ENCODE results near the gene CARS2. TPM values are rescaled to one million over a fixed set of nuclear protein-coding genes. Genes with fewer than 3 reads are reported as not detected.

Gene CARS2
- total RNA-seq, 4 donors from 2014 or later = 50.6 to 123 (median 97.7) TPM

- DNase-seq = no peak
- Histone ChIP-seq H3K27ac (peak overlapping the region in 1 of 4 donors; percentile 75), H3K4me1 (peaks cover 0 to 34% (median 0%) of the 10 kb centered on the region in 4 donors), H3K27me3 (no peaks in the 10 kb centered on the region), H3K36me3 (peaks cover 0 to 60% (median 0%) of the 10 kb centered on the region in 3 donors), H3K4me3 (no peak overlapping the region), H3K9me3 (no peaks in the 10 kb centered on the region)
- TF ChIP-seq POLR2A (IDR thresholded peaks at IDR 0.05) = no peak
- TF ChIP-seq, protein P1, sequence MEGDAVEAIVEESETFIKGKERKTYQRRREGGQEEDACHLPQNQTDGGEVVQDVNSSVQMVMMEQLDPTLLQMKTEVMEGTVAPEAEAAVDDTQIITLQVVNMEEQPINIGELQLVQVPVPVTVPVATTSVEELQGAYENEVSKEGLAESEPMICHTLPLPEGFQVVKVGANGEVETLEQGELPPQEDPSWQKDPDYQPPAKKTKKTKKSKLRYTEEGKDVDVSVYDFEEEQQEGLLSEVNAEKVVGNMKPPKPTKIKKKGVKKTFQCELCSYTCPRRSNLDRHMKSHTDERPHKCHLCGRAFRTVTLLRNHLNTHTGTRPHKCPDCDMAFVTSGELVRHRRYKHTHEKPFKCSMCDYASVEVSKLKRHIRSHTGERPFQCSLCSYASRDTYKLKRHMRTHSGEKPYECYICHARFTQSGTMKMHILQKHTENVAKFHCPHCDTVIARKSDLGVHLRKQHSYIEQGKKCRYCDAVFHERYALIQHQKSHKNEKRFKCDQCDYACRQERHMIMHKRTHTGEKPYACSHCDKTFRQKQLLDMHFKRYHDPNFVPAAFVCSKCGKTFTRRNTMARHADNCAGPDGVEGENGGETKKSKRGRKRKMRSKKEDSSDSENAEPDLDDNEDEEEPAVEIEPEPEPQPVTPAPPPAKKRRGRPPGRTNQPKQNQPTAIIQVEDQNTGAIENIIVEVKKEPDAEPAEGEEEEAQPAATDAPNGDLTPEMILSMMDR (IDR thresholded peaks at IDR 0.05) = no peak
Observed at GRCh38 chr13:110629735-110630134, 76.2 kb downstream of the CARS2 start.

DNA sequence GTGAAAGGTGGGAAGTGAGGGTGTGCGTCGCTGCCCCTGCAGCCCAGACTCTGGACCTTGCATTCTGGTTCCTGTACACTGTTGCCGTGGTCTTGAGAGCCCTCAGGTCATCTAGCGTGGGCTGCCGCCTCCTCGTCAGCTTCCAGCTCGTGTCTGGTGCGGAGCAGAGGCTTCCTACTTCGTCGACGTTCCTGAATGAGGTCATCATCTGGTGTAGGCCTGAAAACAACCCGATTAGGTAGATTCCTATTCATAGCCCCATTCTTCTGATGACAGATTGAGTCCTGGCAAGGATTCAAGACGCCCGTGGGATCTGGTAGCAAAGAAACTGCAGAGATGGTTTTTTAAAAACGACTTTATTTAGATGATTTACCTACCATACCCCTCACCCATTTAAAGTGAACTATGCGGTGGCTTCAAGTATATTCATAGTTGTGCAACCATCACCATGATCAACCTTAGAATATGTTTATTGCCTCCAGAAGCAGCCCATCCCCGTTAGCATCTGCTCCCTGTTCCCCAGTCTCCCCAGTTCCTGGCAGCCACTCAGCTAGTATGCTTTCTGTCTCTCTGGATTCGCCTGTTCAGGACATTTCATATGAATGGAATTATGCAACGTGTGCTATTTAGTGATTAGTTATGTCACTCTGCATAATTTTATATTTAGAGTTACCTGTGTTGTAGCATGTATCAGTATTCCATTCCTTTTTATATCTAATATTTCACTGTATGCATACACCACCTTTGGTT lies 76.8 kb downstream of the CARS2 start:
- no peak for DNase-seq
- Histone ChIP-seq H3K27ac (peak overlapping the region in 1 of 4 donors; percentile 75), H3K4me3 (no peak overlapping the region), H3K27me3 (no peaks in the 10 kb centered on the region), H3K36me3 (peaks cover 0 to 59% (median 0%) of the 10 kb centered on the region in 3 donors), H3K9me3 (no peaks in the 10 kb centered on the region), H3K4me1 (peaks cover 0 to 34% (median 0%) of the 10 kb centered on the region in 4 donors)
- TF ChIP-seq POLR2A (IDR thresholded peaks at IDR 0.05) = no peak

GRCh38 chr13:110628477-110628793 lies 77.5 kb downstream of the CARS2 start:
- DNase-seq = no peak
- H3K36me3 ChIP-seq = peaks cover 0 to 60% (median 0%) of the 10 kb centered on the region in 3 donors
- H3K4me1 ChIP-seq = peaks cover 0 to 34% (median 0%) of the 10 kb centered on the region in 4 donors
- no peaks in the 10 kb centered on the region for H3K9me3 ChIP-seq
- peak overlapping the region in 1 of 4 donors; percentile 75 for H3K27ac ChIP-seq
- no peak overlapping the region for H3K4me3 ChIP-seq
- no peaks in the 10 kb centered on the region for H3K27me3 ChIP-seq
- no peak for TF ChIP-seq POLR2A (IDR thresholded peaks at IDR 0.05)
- TF ChIP-seq, protein P1 (IDR thresholded peaks at IDR 0.05) = no peak

DNA sequence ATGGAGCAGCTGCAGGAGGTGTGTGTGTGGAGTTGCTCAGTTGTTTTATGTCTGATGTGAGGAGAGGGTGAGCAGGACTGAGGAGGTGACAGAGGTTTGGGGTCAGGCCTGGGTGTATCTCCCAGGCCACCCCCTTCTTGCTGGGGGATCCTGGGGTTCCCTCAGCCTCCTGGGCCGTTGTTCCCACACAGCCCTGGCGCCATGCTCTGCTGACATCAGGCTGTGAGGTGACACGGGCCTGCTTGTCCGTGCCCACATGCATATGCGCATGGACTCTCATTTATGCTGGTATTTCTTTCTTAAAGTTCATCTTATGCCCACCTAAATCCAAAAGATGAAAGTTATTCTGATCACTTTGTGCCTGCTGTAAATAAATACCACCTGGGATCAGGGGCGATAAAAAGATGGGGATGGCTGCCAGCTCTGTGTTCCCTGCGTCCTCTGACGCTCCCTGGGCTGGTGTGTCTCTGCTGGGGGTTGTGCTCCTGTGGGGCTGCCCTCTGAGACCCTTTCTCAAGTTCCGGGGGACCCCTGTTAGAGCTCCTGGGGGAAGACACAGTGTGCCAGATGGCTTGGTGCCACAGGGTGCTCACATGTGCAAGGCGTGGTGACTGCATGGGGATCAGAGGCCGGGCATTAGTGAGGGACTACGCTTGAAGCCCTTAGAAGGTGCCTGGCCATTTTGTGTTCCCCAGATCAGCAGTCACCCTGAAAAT lies 78.0 kb downstream of the CARS2 start:
- H3K27ac ChIP-seq = peak overlapping the region in 1 of 4 donors; percentile 75
- peaks cover 0 to 64% (median 0%) of the 10 kb centered on the region in 3 donors for H3K36me3 ChIP-seq
- TF ChIP-seq, protein P1 (IDR thresholded peaks at IDR 0.05) = no peak
- TF ChIP-seq POLR2A (IDR thresholded peaks at IDR 0.05) = no peak
- no peak for DNase-seq
- H3K9me3 ChIP-seq = no peaks in the 10 kb centered on the region
- peaks cover 0 to 34% (median 0%) of the 10 kb centered on the region in 4 donors for H3K4me1 ChIP-seq
- H3K4me3 ChIP-seq = no peak overlapping the region
- no peaks in the 10 kb centered on the region for H3K27me3 ChIP-seq

- no peak for DNase-seq
- Histone ChIP-seq H3K4me3 (no peak overlapping the region), H3K4me1 (peaks cover 0 to 34% (median 0%) of the 10 kb centered on the region in 4 donors), H3K27ac (peak overlapping the region in 1 of 4 donors; percentile 75), H3K36me3 (peaks cover 0 to 64% (median 0%) of the 10 kb centered on the region in 3 donors), H3K9me3 (no peaks in the 10 kb centered on the region), H3K27me3 (no peaks in the 10 kb centered on the region)
- no peak for TF ChIP-seq POLR2A (IDR thresholded peaks at IDR 0.05)
- TF ChIP-seq, protein P1 (IDR thresholded peaks at IDR 0.05) = no peak
Observed at GRCh38 chr13:110627351-110627750, 78.6 kb downstream of the CARS2 start.

- Histone ChIP-seq H3K27ac (peak overlapping the region in 2 of 4 donors; percentile 36 to 75), H3K36me3 (peaks cover 0 to 60% (median 0%) of the 10 kb centered on the region in 3 donors), H3K9me3 (no peaks in the 10 kb centered on the region), H3K27me3 (no peaks in the 10 kb centered on the region), H3K4me3 (no peak overlapping the region), H3K4me1 (peaks cover 0 to 34% (median 0%) of the 10 kb centered on the region in 4 donors)
- TF ChIP-seq, protein P1 (IDR thresholded peaks at IDR 0.05) = no peak
- TF ChIP-seq POLR2A (IDR thresholded peaks at IDR 0.05) = no peak
- DNase-seq = no peak
Observed at GRCh38 chr13:110626521-110626920, 79.4 kb downstream of the CARS2 start.

Measured in Peyer's patch (tissue), 4 donors.